GM18909 (cell line): Measurements from ENCODE around the gene IFFO2.

Experiments
- ATAC-seq: cut with Tn5 transposase; IDR thresholded peaks from one replicate; pipeline ENCODE4 v1.9.1; 2021; ENCODE audit warnings: mild to moderate bottlenecking; ENCODE audit not compliant: unreplicated experiment, poor library complexity

Gene IFFO2

GRCh38 chr1:18973446-18973955, 17.0 kb upstream of the IFFO2 start:
- no peak for ATAC-seq

- ATAC-seq = no peak
Measured at GRCh38 chr1:18972991-18973390, 16.5 kb upstream of the IFFO2 start.

- ATAC-seq = no peak
Measured at GRCh38 chr1:18972531-18972930, 16.1 kb upstream of the IFFO2 start.

- ATAC-seq = no peak
Measured at GRCh38 chr1:18970762-18971161, 14.3 kb upstream of the IFFO2 start.

GRCh38 chr1:18970358-18970757, 13.9 kb upstream of the IFFO2 start:
- no peak for ATAC-seq

GRCh38 chr1:18967066-18967690, 10.7 kb upstream of the IFFO2 start:
- ATAC-seq = no peak

GRCh38 chr1:18965206-18966173, 9.0 kb upstream of the IFFO2 start:
- ATAC-seq = no peak

GRCh38 chr1:18963968-18964367, 7.5 kb upstream of the IFFO2 start:
- no peak for ATAC-seq

- ATAC-seq = no peak
Measured at GRCh38 chr1:18962855-18963737, 6.6 kb upstream of the IFFO2 start.

GRCh38 chr1:18962121-18962721, 5.7 kb upstream of the IFFO2 start:
- no peak for ATAC-seq

- ATAC-seq = no peak
Measured at GRCh38 chr1:18960821-18961220, 4.3 kb upstream of the IFFO2 start.

GRCh38 chr1:18960409-18960808, 3.9 kb upstream of the IFFO2 start:
- ATAC-seq = no peak

GRCh38 chr1:18959591-18959990, 3.1 kb upstream of the IFFO2 start:
- ATAC-seq = no peak

GRCh38 chr1:18957532-18958300, 1.2 kb upstream of the IFFO2 start:
- no peak for ATAC-seq

- no peak for ATAC-seq
Measured at GRCh38 chr1:18957136-18957521, 653 bp upstream of the IFFO2 start.

GRCh38 chr1:18955441-18956192, 859 bp downstream of the IFFO2 start:
- ATAC-seq = peak; percentile 15

GRCh38 chr1:18955131-18955440, 1.4 kb downstream of the IFFO2 start:
- no peak for ATAC-seq

- ATAC-seq = no peak
Measured at GRCh38 chr1:18954270-18955071, 2.0 kb downstream of the IFFO2 start.
